ENCODE results near the gene RD3L. TPM values are rescaled to one million over a fixed set of nuclear protein-coding genes. Genes with fewer than 3 reads are reported as not detected.

The RD3L gene
- total and polyA plus RNA-seq, 11 donors = 4.3 to 42.5 (median 25.5) TPM

GRCh38 chr14:103898204-103898603 is 44.1 kb downstream of the RD3L start:
- no peak for TF ChIP-seq CTCF (IDR thresholded peaks at IDR 0.05)
- no peak for TF ChIP-seq POLR2A (IDR thresholded peaks at IDR 0.05)
- Histone ChIP-seq H3K4me3 (no peak overlapping the region), H3K27ac (no peak overlapping the region), H3K36me3 (no peaks in the 10 kb centered on the region), H3K27me3 (no peaks in the 10 kb centered on the region), H3K9me3 (no peaks in the 10 kb centered on the region), H3K4me1 (peaks cover 0 to 17% (median 2%) of the 10 kb centered on the region in 12 donors)
- ATAC-seq = no peak
- peak in 1 of 5 donors; percentile 1 for DNase-seq
- 94 to 98% (median 98%) methylated on average over 4 of the region's 4 CpGs for WGBS, 4 donors
- intact Hi-C loops (cut with DNase I) = no loop called here

GRCh38 chr14:103897075-103897947 is 45.0 kb downstream of the RD3L start:
- H3K4me3 ChIP-seq = no peak overlapping the region
- H3K27me3 ChIP-seq = no peaks in the 10 kb centered on the region
- no peaks in the 10 kb centered on the region for H3K9me3 ChIP-seq
- intact Hi-C loops (cut with DNase I) = no loop called here
- peak; percentile 19 to 73 (median 68) for ATAC-seq
- no peaks in the 10 kb centered on the region for H3K36me3 ChIP-seq
- peak overlapping the region in 1 of 12 donors; percentile 14 for H3K27ac ChIP-seq
- WGBS, 4 donors = 77 to 81% (median 79%) methylated on average over 26 to 27 of the region's 27 CpGs
- TF ChIP-seq CTCF (IDR thresholded peaks at IDR 0.05) = no peak
- TF ChIP-seq POLR2A (IDR thresholded peaks at IDR 0.05) = no peak
- DNase-seq = peak in 3 of 5 donors; percentile 49 to 66 (median 53)
- peaks cover 0 to 17% (median 2%) of the 10 kb centered on the region in 12 donors for H3K4me1 ChIP-seq

- Histone ChIP-seq H3K9me3 (no peaks in the 10 kb centered on the region), H3K36me3 (no peaks in the 10 kb centered on the region), H3K4me3 (no peak overlapping the region), H3K27me3 (no peaks in the 10 kb centered on the region), H3K4me1 (peaks cover 0 to 18% (median 3%) of the 10 kb centered on the region in 12 donors), H3K27ac (no peak overlapping the region)
- intact Hi-C loops (cut with DNase I) = no loop called here
- TF ChIP-seq POLR2A (IDR thresholded peaks at IDR 0.05) (no peak), CTCF (IDR thresholded peaks at IDR 0.05) (no peak)
- no peak for ATAC-seq
- WGBS, 4 donors = 63 to 74% (median 69%) methylated on average over 6 of the region's 6 CpGs
- DNase-seq = peak in 1 of 5 donors; percentile 16
Measured at GRCh38 chr14:103896578-103896977, 45.8 kb downstream of the RD3L start.

GRCh38 chr14:103894723-103895059 is 47.6 kb downstream of the RD3L start:
- Histone ChIP-seq H3K4me1 (peaks cover 6 to 30% (median 14%) of the 10 kb centered on the region in 12 donors), H3K36me3 (no peaks in the 10 kb centered on the region), H3K27ac (no peak overlapping the region), H3K27me3 (no peaks in the 10 kb centered on the region), H3K9me3 (no peaks in the 10 kb centered on the region), H3K4me3 (no peak overlapping the region)
- no peak for DNase-seq
- WGBS, 4 donors = 77 to 86% (median 82%) methylated on average over 5 to 7 of the region's 7 CpGs
- TF ChIP-seq CTCF (IDR thresholded peaks at IDR 0.05) = no peak
- TF ChIP-seq POLR2A (IDR thresholded peaks at IDR 0.05) = no peak
- intact Hi-C loops (cut with DNase I) = no loop called here
- no peak for ATAC-seq

Measured in heart left ventricle (tissue), 16 donors.